OCI-LY3 (cell line): Measurements from ENCODE around the gene CTNND2.

Source experiments
- H2AFZ ChIP-seq: fragments of 200-600, 300-600 bp; shearing (Covaris generic); 2 replicates; pipeline ENCODE4 v1.6.0; 2014; ENCODE audit warnings: antibody characterized with exemption, low read depth, low read length
- H3K27ac ChIP-seq: fragments of 200-600, 300-600 bp; sonication (generic); 2 replicates; pipeline ENCODE4 v1.5.1; 2014; ENCODE audit warnings: mild to moderate bottlenecking, low read length, moderate library complexity, mixed read lengths
- H3K27me3 ChIP-seq: fragments of 200-600, 300-600 bp; sonication (generic); 2 replicates; pipeline ENCODE4 v1.6.1; 2014; ENCODE audit warnings: low read depth, low read length, mixed read lengths
- H3K36me3 ChIP-seq: fragments of 200-600, 300-600 bp; sonication (generic); replicated peaks from 2 replicates; pipeline ENCODE3; 2014; ENCODE audit warnings: low read depth, low read length, mixed read lengths
- H3K4me1 ChIP-seq: fragments of 300-600, 200-600 bp; sonication (generic); 2 replicates; pipeline ENCODE4 v1.6.1; 2014; ENCODE audit warnings: low read length, mixed read lengths
- H3K4me2 ChIP-seq: fragments of 200-600, 300-600 bp; sonication (generic); 2 replicates; pipeline ENCODE4 v1.6.1; 2014; ENCODE audit warnings: low read length, mixed read lengths
- H3K4me3 ChIP-seq: fragments of 300-600, 200-600 bp; sonication (generic); 2 replicates; pipeline ENCODE4 v1.5.1; 2014; ENCODE audit warnings: antibody characterized with exemption, mild to moderate bottlenecking, low read length, moderate library complexity
- H3K79me2 ChIP-seq: fragments of 300-600, 200-600 bp; shearing (Covaris generic); 2 replicates; pipeline ENCODE4 v1.6.1; 2014; ENCODE audit warnings: mild to moderate bottlenecking, low read length, mixed read lengths
- H3K9ac ChIP-seq: fragments of 300-600, 200-600 bp; shearing (Covaris generic); 2 replicates; pipeline ENCODE4 v1.6.0; 2014; ENCODE audit warnings: mild to moderate bottlenecking, low read length, moderate library complexity
- H3K9me3 ChIP-seq: fragments of 200-600, 300-600 bp; shearing (Covaris generic); 2 replicates; pipeline ENCODE4 v1.6.1; 2014; ENCODE audit warnings: low read length, mixed read lengths; ENCODE audit not compliant: insufficient read depth
- H4K20me1 ChIP-seq: fragments of 200-600, 300-600 bp; sonication (generic); 2 replicates; pipeline ENCODE4 v1.6.1; 2016; ENCODE audit warnings: low read length, mixed read lengths; ENCODE audit not compliant: insufficient read depth
- CTCF ChIP-seq: fragments of 200-600, 300-600 bp; sonication (generic); IDR thresholded peaks from 2 replicates; pipeline ENCODE4 v1.5.1; 2014; ENCODE audit warnings: antibody characterized with exemption, low read length, low read depth
- EZH2phosphoT487 ChIP-seq: fragments of 200-600 bp; shearing (Covaris generic); IDR thresholded peaks from 2 replicates; pipeline ENCODE4 v1.6.1; 2018; ENCODE audit warnings: antibody characterized with exemption, mixed run types, low read depth

CTNND2 gene

GRCh38 chr5:11240293-11241190 lies 663.7 kb downstream of the CTNND2 start:
- Histone ChIP-seq H4K20me1 (no peaks in the 10 kb centered on the region), H3K4me1 (no peaks in the 10 kb centered on the region), H3K9ac (no peak overlapping the region), H3K79me2 (no peaks in the 10 kb centered on the region), H2AFZ (no peak overlapping the region), H3K4me3 (no peak overlapping the region), H3K4me2 (no peak overlapping the region), H3K27ac (no peak overlapping the region), H3K36me3 (no peaks in the 10 kb centered on the region), H3K9me3 (no peaks in the 10 kb centered on the region), H3K27me3 (no peaks in the 10 kb centered on the region)
- no peak for TF ChIP-seq CTCF
- no peak for TF ChIP-seq EZH2phosphoT487

GRCh38 chr5:11239261-11240015 lies 664.8 kb downstream of the CTNND2 start:
- no peak for TF ChIP-seq EZH2phosphoT487
- TF ChIP-seq CTCF, result no peak

GRCh38 chr5:11234501-11234911 lies 669.7 kb downstream of the CTNND2 start:
- Histone ChIP-seq H3K4me1 (no peaks in the 10 kb centered on the region), H3K27me3 (no peaks in the 10 kb centered on the region), H3K9ac (no peak overlapping the region), H3K36me3 (no peaks in the 10 kb centered on the region), H2AFZ (no peak overlapping the region), H3K4me3 (no peak overlapping the region), H3K79me2 (no peaks in the 10 kb centered on the region), H4K20me1 (no peaks in the 10 kb centered on the region), H3K9me3 (no peaks in the 10 kb centered on the region), H3K4me2 (no peak overlapping the region), H3K27ac (no peak overlapping the region)
- TF ChIP-seq CTCF, result no peak
- TF ChIP-seq EZH2phosphoT487, result no peak

More at GRCh38 chr5:11239261-11240015, 664.8 kb downstream of the CTNND2 start:
- Histone ChIP-seq H3K4me3 (no peak overlapping the region), H3K27me3 (no peaks in the 10 kb centered on the region), H3K9ac (no peak overlapping the region), H3K4me1 (no peaks in the 10 kb centered on the region), H3K9me3 (no peaks in the 10 kb centered on the region), H4K20me1 (no peaks in the 10 kb centered on the region), H3K79me2 (no peaks in the 10 kb centered on the region), H2AFZ (no peak overlapping the region), H3K4me2 (no peak overlapping the region), H3K27ac (no peak overlapping the region), H3K36me3 (no peaks in the 10 kb centered on the region)

GRCh38 chr5:11230890-11231289 lies 673.4 kb downstream of the CTNND2 start:
- Histone ChIP-seq H3K9ac (no peak overlapping the region), H3K27ac (no peak overlapping the region), H4K20me1 (no peaks in the 10 kb centered on the region), H3K27me3 (no peaks in the 10 kb centered on the region), H3K9me3 (no peaks in the 10 kb centered on the region), H3K36me3 (no peaks in the 10 kb centered on the region), H3K79me2 (no peaks in the 10 kb centered on the region), H2AFZ (no peak overlapping the region), H3K4me2 (no peak overlapping the region), H3K4me1 (no peaks in the 10 kb centered on the region), H3K4me3 (no peak overlapping the region)
- TF ChIP-seq CTCF (no peak), EZH2phosphoT487 (no peak)
